Astrocyte of the spinal cord (primary cell): ENCODE data around the gene TBP.
A peak's percentile ranks its signal among the peaks of the same experiment; 100 is the strongest.

ENCODE experiments used
- DNase-seq: peaks from one replicate; pipeline ENCODE4 v3.0.0; 2011; ENCODE audit warnings: low read depth, low spot score
- H3K4me3 ChIP-seq: 2 replicates; pipeline ENCODE4 v1.5.1; 2011; ENCODE audit warnings: low read depth, mild to moderate bottlenecking, low read length, moderate library complexity
- CTCF ChIP-seq: IDR thresholded peaks from 2 replicates; pipeline ENCODE4 v1.5.1; 2012; ENCODE audit warnings: low read depth, mild to moderate bottlenecking, low read length, inconsistent platforms
- in situ Hi-C: cut with HindIII; loops from 2 replicates; pipeline ENCODE4 v1.10.0; 2017; ENCODE audit warnings: low sequenced_read_pairs

TBP gene

GRCh38 chr6:170536671-170537070, 17.5 kb upstream of the TBP start:
- no peak for DNase-seq
- no peak overlapping the region for H3K4me3 ChIP-seq
- in situ Hi-C loops = no loop called here
- no peak for TF ChIP-seq CTCF

GRCh38 chr6:170537329-170537728, 16.8 kb upstream of the TBP start:
- no peak for DNase-seq
- no peak for TF ChIP-seq CTCF
- in situ Hi-C loops = no loop called here
- no peak overlapping the region for H3K4me3 ChIP-seq

- H3K4me3 ChIP-seq = no peak overlapping the region
- in situ Hi-C loops = no loop called here
- TF ChIP-seq CTCF = no peak
- DNase-seq = peak; percentile 27
Observed at GRCh38 chr6:170542031-170542719, 12.0 kb upstream of the TBP start.

GRCh38 chr6:170545405-170545804, 8.8 kb upstream of the TBP start:
- peak; percentile 7 for DNase-seq
- no peak overlapping the region for H3K4me3 ChIP-seq
- no peak for TF ChIP-seq CTCF
- in situ Hi-C loops = no loop called here

- TF ChIP-seq CTCF = no peak
- in situ Hi-C loops = no loop called here
- H3K4me3 ChIP-seq = peak within 1 kb of the TSS; percentile 95
- peak; percentile 96 for DNase-seq
Observed at GRCh38 chr6:170552765-170553533, 1.2 kb upstream of the TBP start, which contains the start of gene PSMB1. Gene PSMB1 (minus strand): TSS chr6:170553307. CDS start chr6:170553242, 65 bp downstream.

- peak overlapping the region; percentile 95 for H3K4me3 ChIP-seq
- in situ Hi-C loops = no loop called here
- DNase-seq = no peak
- no peak for TF ChIP-seq CTCF
Observed at GRCh38 chr6:170553534-170554012, 596 bp upstream of the TBP start.
